Caco-2 (cell line): ENCODE measurements around the gene ASB15. TPM values are rescaled to one million over a fixed set of nuclear protein-coding genes. Genes with fewer than 3 reads are reported as not detected.

Experiments
- BruUV-seq: library from RNA; stranded (reverse); fragments of 400-500 nt; replicated peaks from 2 replicates; lab custom pipeline; 2021; lab: Mats Ljungman, UMichigan
- CTCF ChIA-PET: fragments of 300-600 bp; sonication (Branson Sonifier 250); formaldehyde crosslinking; loops from one replicate; lab custom pipeline; 2022; ENCODE audit warnings: antibody characterized with exemption; lab: Charles Lee
- POLR2A ChIA-PET: fragments of 300-600 bp; sonication (Branson Sonifier 250); formaldehyde crosslinking; loops from one replicate; lab custom pipeline; 2022; ENCODE audit warnings: antibody characterized with exemption; lab: Charles Lee
- DNase-seq, 2 experiments: peaks; one replicate each; pipeline versions ENCODE4 v3.0.0 to v3.0.0-alpha.2; 2020 to 2022
- H3K27me3 ChIP-seq: replicated peaks from 2 replicates; pipeline ENCODE4 v1.6.0; 2011; ENCODE audit warnings: low read length; ENCODE audit not compliant: control insufficient read depth, insufficient read depth
- H3K36me3 ChIP-seq: 2 replicates; pipeline ENCODE4 v1.5.1; 2011; ENCODE audit warnings: low read length; ENCODE audit not compliant: control insufficient read depth, insufficient read depth
- H3K4me1 ChIP-seq: fragments of 250-450 bp; sonication (Bioruptor Pico); 2 replicates; pipeline ENCODE4 v1.5.1; 2020; ENCODE audit warnings: mild to moderate bottlenecking
- H3K4me3 ChIP-seq: 2 replicates; pipeline ENCODE4 v1.5.1; 2011; ENCODE audit warnings: low read depth, mild to moderate bottlenecking, control low read depth, low read length
- H3K9me3 ChIP-seq: fragments of 250-450 bp; sonication (Bioruptor Pico); 2 replicates; pipeline ENCODE4 v1.5.1; 2020; ENCODE audit warnings: mild to moderate bottlenecking, moderate library complexity
- H3K27ac Mint-ChIP-seq: one replicate; pipeline ENCODE4 v1.8.0; 2022; ENCODE audit warnings: mixed read lengths; ENCODE audit not compliant: unreplicated experiment
- H3K27me3 Mint-ChIP-seq: one replicate; pipeline ENCODE4 v1.8.0; 2022; ENCODE audit warnings: mixed read lengths; ENCODE audit not compliant: insufficient read depth, unreplicated experiment
- H3K36me3 Mint-ChIP-seq: one replicate; pipeline ENCODE4 v1.8.0; 2022; ENCODE audit warnings: mild to moderate bottlenecking, mixed read lengths; ENCODE audit not compliant: insufficient read depth, unreplicated experiment
- H3K4me1 Mint-ChIP-seq: one replicate; pipeline ENCODE4 v1.8.0; 2022; ENCODE audit warnings: low read depth, mixed read lengths; ENCODE audit not compliant: unreplicated experiment
- H3K4me3 Mint-ChIP-seq: one replicate; pipeline ENCODE4 v1.8.0; 2022; ENCODE audit warnings: mild to moderate bottlenecking, moderate library complexity, mixed read lengths; ENCODE audit not compliant: unreplicated experiment
- H3K9me3 Mint-ChIP-seq: one replicate; pipeline ENCODE4 v1.8.0; 2022; ENCODE audit warnings: mixed read lengths; ENCODE audit not compliant: unreplicated experiment
- CTCF ChIP-seq, 2 experiments: fragments of 200-600 bp in 1 of 2; IDR thresholded peaks; 1 replicate in 1 of 2; 2 replicates in 1 of 2; pipeline versions ENCODE4 v1.5.1 to v1.8.0; 2011 to 2022; ENCODE audit warnings: antibody characterized with exemption in 1 of 2, control low read depth in 1 of 2, inconsistent platforms in 1 of 2, low read depth in 1 of 2, low read length in 1 of 2, mild to moderate bottlenecking in 1 of 2, moderate library complexity in 1 of 2; ENCODE audit not compliant: insufficient read depth in 1 of 2, severe bottlenecking in 1 of 2, unreplicated experiment in 1 of 2
- intact Hi-C: fragments of 100-400 bp; cut with micrococcal nuclease; formaldehyde crosslinking; loops from one replicate; pipeline ENCODE4 v1.10.0; 2022; ENCODE audit not compliant: unreplicated experiment
- total RNA-seq: library from RNA; stranded (reverse); gene quantifications from 2 replicates; pipeline ENCODE4 v1.2.3, GENCODE V29; 2022

ASB15 gene
- total RNA-seq, 1 experiment from 2014 or later = not detected

- BruUV-seq = no TSS peak
- TF ChIP-seq CTCF (IDR thresholded peaks at IDR 0.05; ENCODE audit: insufficient read depth in 1 of 2, low read depth in 1 of 2, low read length in 1 of 2, severe bottlenecking in 1 of 2, unreplicated experiment in 1 of 2) = no peak
- no peak for DNase-seq
- ChIA-PET CTCF (no interaction called here), POLR2A (interaction anchor here (0.9 to 1.0 kb wide), 2 partner anchors 9 to 12 kb away, joined by 3 to 4 read pairs; partner anchors contain the start of gene NDUFA5)
- Histone ChIP-seq H3K27me3 (no peaks in the 10 kb centered on the region), H3K9me3 (no peaks in the 10 kb centered on the region), H3K4me3 (no peak overlapping the region), H3K4me1 (no peaks in the 10 kb centered on the region), H3K36me3 (no peaks in the 10 kb centered on the region)
- Mint-ChIP-seq H3K4me1 (no peaks in the 10 kb centered on the region), H3K4me3 (no peak overlapping the region), H3K27me3 (peaks cover 4% of the 10 kb centered on the region), H3K9me3 (no peaks in the 10 kb centered on the region), H3K27ac (no peak overlapping the region), H3K36me3 (no peaks in the 10 kb centered on the region)
- intact Hi-C loops = no loop called here
These were observed 32.1 kb upstream of the ASB15 start for GRCh38 chr7:123569352-123570010.

- ChIA-PET POLR2A (no interaction called here), CTCF (no interaction called here)
- TF ChIP-seq CTCF (IDR thresholded peaks at IDR 0.05; ENCODE audit: insufficient read depth in 1 of 2, low read depth in 1 of 2, low read length in 1 of 2, severe bottlenecking in 1 of 2, unreplicated experiment in 1 of 2) = no peak
- Mint-ChIP-seq H3K4me1 (no peaks in the 10 kb centered on the region), H3K9me3 (no peaks in the 10 kb centered on the region), H3K36me3 (no peaks in the 10 kb centered on the region), H3K27ac (no peak overlapping the region), H3K4me3 (no peak overlapping the region), H3K27me3 (peaks cover 8% of the 10 kb centered on the region)
- no TSS peak for BruUV-seq
- H3K36me3 ChIP-seq = no peaks in the 10 kb centered on the region
- H3K27me3 ChIP-seq = no peaks in the 10 kb centered on the region
- no peak overlapping the region for H3K4me3 ChIP-seq
- no peaks in the 10 kb centered on the region for H3K9me3 ChIP-seq
- intact Hi-C loops = no loop called here
- no peak for DNase-seq
- no peaks in the 10 kb centered on the region for H3K4me1 ChIP-seq
These were observed 31.0 kb upstream of the ASB15 start for GRCh38 chr7:123570390-123571182.

- no peak overlapping the region for H3K4me3 ChIP-seq
- POLR2A ChIA-PET = no interaction called here
- H3K4me1 Mint-ChIP-seq = no peaks in the 10 kb centered on the region
- no peaks in the 10 kb centered on the region for H3K9me3 ChIP-seq
- H3K27me3 Mint-ChIP-seq = peaks cover 9% of the 10 kb centered on the region
- no peak overlapping the region for H3K4me3 Mint-ChIP-seq
- H3K36me3 ChIP-seq = no peaks in the 10 kb centered on the region
- no peaks in the 10 kb centered on the region for H3K4me1 ChIP-seq
- intact Hi-C loops = no loop called here
- no peak overlapping the region for H3K27ac Mint-ChIP-seq
- no peaks in the 10 kb centered on the region for H3K9me3 Mint-ChIP-seq
- DNase-seq = no peak
- H3K36me3 Mint-ChIP-seq = no peaks in the 10 kb centered on the region
- no peaks in the 10 kb centered on the region for H3K27me3 ChIP-seq
- CTCF ChIA-PET = no interaction called here
- TF ChIP-seq CTCF (IDR thresholded peaks at IDR 0.05; ENCODE audit: insufficient read depth in 1 of 2, low read depth in 1 of 2, low read length in 1 of 2, severe bottlenecking in 1 of 2, unreplicated experiment in 1 of 2) = no peak
- BruUV-seq = no TSS peak
These were observed 30.4 kb upstream of the ASB15 start for GRCh38 chr7:123571187-123571586.
